HepG2 (cell line): ENCODE data around the gene NACC2. TPM values are rescaled to one million over a fixed set of nuclear protein-coding genes. Genes with fewer than 3 reads are reported as not detected.

Experiments used
- ATAC-seq: fragments of 200-7000 bp; cut with Tn5 transposase; 3 replicates; pipeline ENCODE4 v1.9.1; 2020; ENCODE audit warnings: mild to moderate bottlenecking, moderate library complexity
- BruUV-seq: library from RNA; stranded (reverse); fragments of 400-500 nt; replicated peaks from 2 replicates; lab custom pipeline; 2021; lab: Mats Ljungman, UMichigan
- CTCF ChIA-PET: fragments of 300-600 bp; formaldehyde crosslinking; extraction: SDS; loops from one replicate; lab custom pipeline; 2021; ENCODE audit warnings: low total read pairs, inconsistent platforms, low intra/inter-chr PET ratio; lab: Yijun Ruan, JAX
- POLR2A ChIA-PET: fragments of 350-600 bp; sonication (Branson Sonifier 250); formaldehyde crosslinking; loops from one replicate; lab custom pipeline; 2020; ENCODE audit warnings: antibody characterized with exemption, inconsistent platforms; lab: Yijun Ruan, JAX
- DNase-seq: peaks from one replicate; pipeline ENCODE4 v3.0.0-alpha.2; 2015; ENCODE audit warnings: low spot score
- FAIRE-seq: peaks from 3 replicates; lab custom pipeline; 2011; peaks lifted over from hg19 to GRCh38; lab: Jason Lieb, UNC
- H2AFZ ChIP-seq: one replicate; pipeline ENCODE4 v1.6.1; 2011; ENCODE audit warnings: low read length, inconsistent platforms
- H3K27ac ChIP-seq: fragments of 300-600 bp; 3 replicates; pipeline ENCODE4 v1.8.0; 2011; ENCODE audit warnings: mixed run types, mild to moderate bottlenecking, mixed read lengths, low read length, inconsistent platforms; ENCODE audit not compliant: insufficient read depth; ENCODE audit errors: extremely low read length
- H3K27me3 ChIP-seq, 2 experiments: fragments of 200-600 bp in 1 of 2; 2 replicates in 1 of 2; 3 replicates in 1 of 2; pipeline versions ENCODE4 v1.6.0 to v1.8.0; 2011; ENCODE audit warnings: low read length in 2 of 2, mild to moderate bottlenecking in 2 of 2, moderate library complexity in 2 of 2, inconsistent platforms in 1 of 2; ENCODE audit not compliant: insufficient read depth in 2 of 2, control insufficient read depth in 1 of 2
- H3K36me3 ChIP-seq, 2 experiments: fragments of 200-600 bp in 1 of 2; replicated peaks in 1 of 2; 2 replicates in 1 of 2; 3 replicates in 1 of 2; pipeline versions ENCODE4 v1.5.1 to v1.8.0; 2011; ENCODE audit warnings: low read length in 2 of 2, inconsistent platforms in 1 of 2; ENCODE audit not compliant: insufficient read depth in 2 of 2, control insufficient read depth in 1 of 2
- H3K4me1 ChIP-seq: 2 replicates; pipeline ENCODE4 v1.5.1; 2012; ENCODE audit warnings: low read length, inconsistent platforms; ENCODE audit not compliant: insufficient read depth
- H3K4me2 ChIP-seq: 2 replicates; pipeline ENCODE4 v1.6.0; 2011; ENCODE audit warnings: low read depth, low read length, inconsistent platforms
- H3K4me3 ChIP-seq, 3 experiments: fragments of 200-600 bp in 1 of 3; sonication (generic), shearing (Covaris generic) in 1 of 3; replicated peaks in 1 of 3; 2 replicates each; pipeline ENCODE4 v1.5.1; 2011 to 2016; ENCODE audit warnings: low read length in 3 of 3, inconsistent platforms in 2 of 3, low read depth in 2 of 3, mild to moderate bottlenecking in 2 of 3, control low read depth in 1 of 3, mixed read lengths in 1 of 3; ENCODE audit not compliant: insufficient read depth in 1 of 3
- H3K79me2 ChIP-seq: one replicate; pipeline ENCODE4 v1.6.1; 2011; ENCODE audit warnings: low read length, inconsistent platforms; ENCODE audit not compliant: insufficient read depth
- H3K9ac ChIP-seq: 2 replicates; pipeline ENCODE4 v1.6.0; 2011; ENCODE audit warnings: mild to moderate bottlenecking, low read depth, low read length, inconsistent platforms; ENCODE audit not compliant: insufficient read depth
- H3K9me3 ChIP-seq: 2 replicates; pipeline ENCODE4 v1.5.1; 2012; ENCODE audit warnings: mild to moderate bottlenecking, low read length
- H4K20me1 ChIP-seq: 2 replicates; pipeline ENCODE4 v1.6.0; 2011; ENCODE audit warnings: inconsistent platforms, mild to moderate bottlenecking, low read length, moderate library complexity; ENCODE audit not compliant: insufficient read depth
- CCAR2 ChIP-seq: fragments of 200-400 bp; formaldehyde crosslinking; optimal IDR thresholded peaks from 2 replicates; pipeline ENCODE3; 2018; ENCODE audit warnings: low read depth, mild to moderate bottlenecking, low read length, moderate library complexity
- E2F1 ChIP-seq: sonication (generic); formaldehyde crosslinking; IDR thresholded peaks from 2 replicates; pipeline ENCODE4 v1.5.0; 2020; ENCODE audit warnings: missing genetic modification reagents
- ELK4 ChIP-seq: sonication (generic); formaldehyde crosslinking; IDR thresholded peaks from 2 replicates; pipeline ENCODE4 v1.9.0; 2021; ENCODE audit warnings: missing genetic modification reagents, borderline replicate concordance
- MED13 ChIP-seq: sonication (generic); formaldehyde crosslinking; IDR thresholded peaks from 2 replicates; pipeline ENCODE4 v1.5.0; 2020; ENCODE audit warnings: missing genetic modification reagents
- SP5 ChIP-seq: IDR thresholded peaks from 2 replicates; pipeline ENCODE4 v1.6.1; 2016; ENCODE audit warnings: low read depth, borderline replicate concordance
- ZKSCAN1 ChIP-seq: fragments of 150-350 bp; IDR thresholded peaks from 2 replicates; pipeline ENCODE4 v1.6.1; 2014; ENCODE audit warnings: low read length
- ZNF121 ChIP-seq: sonication (generic); formaldehyde crosslinking; IDR thresholded peaks from 2 replicates; pipeline ENCODE4 v1.5.0; 2020; ENCODE audit warnings: mild to moderate bottlenecking, missing genetic modification reagents
- ZNF142 ChIP-seq: sonication (generic); formaldehyde crosslinking; IDR thresholded peaks from 2 replicates; pipeline ENCODE4 v1.4.0; 2020; ENCODE audit warnings: missing genetic modification reagents
- ZNF577 ChIP-seq: sonication (generic); formaldehyde crosslinking; IDR thresholded peaks from 2 replicates; pipeline ENCODE4 v1.4.0; 2020; ENCODE audit warnings: mild to moderate bottlenecking, low read depth, missing genetic modification reagents, borderline replicate concordance
- WGBS: methylation state at CpG from one replicate; pipeline ENCODE4 v1.1.6; 2017; ENCODE audit warnings: low lambda C conversion rate; 5-methylcytosine and 5-hydroxymethylcytosine counted together
- in situ Hi-C: cut with HindIII; loops from 2 replicates; pipeline ENCODE4 v1.10.0; 2017; ENCODE audit warnings: low pct_unique_long_range_greater_than_20kb; ENCODE audit not compliant: extremely low pct_ligation_motif_present
- intact Hi-C: fragments of 100-400 bp; cut with micrococcal nuclease; formaldehyde crosslinking; loops from one replicate; pipeline ENCODE4 v1.10.0; 2022; ENCODE audit not compliant: unreplicated experiment
- polyA plus RNA-seq, 8 experiments: library from polyadenylated mRNA; depleted of rRNA in 3 of 8; stranded (reverse) in 7 of 8; unstranded in 1 of 8; fragments of >200 nt; fragmentation: Illumina TruSeq in 4 of 8; extraction: Trizol in 4 of 8; gene quantifications; 2 replicates each; pipeline versions ENCODE4 v1.2.1 to v1.2.3, GENCODE V29; 2011 to 2016; ENCODE audit warnings: low read depth in 4 of 8, missing spikeins in 1 of 8, mixed read lengths in 1 of 8; ENCODE audit not compliant: insufficient read depth in 1 of 8
- total RNA-seq, 5 experiments: library from RNA; depleted of rRNA; stranded (reverse); fragments of >200 nt; fragmentation: Illumina TruSeq; extraction: Trizol; gene quantifications; 2 replicates each; pipeline ENCODE4 v1.2.3, GENCODE V29; 2016; ENCODE audit warnings: low read depth in 1 of 5

NACC2 gene
- total and polyA plus RNA-seq, 2 of the 13 experiments (the other 11 are each of a cell fraction or from before 2014, with no cell fraction given): 5.9 to 12.3 TPM

- TF ChIP-seq CCAR2: no peak
- no peak for TF ChIP-seq ZNF577 (CRISPR knock-in tag)
- TF ChIP-seq MED13 (CRISPR knock-in tag): no peak
- TF ChIP-seq ZNF121 (CRISPR knock-in tag): peak; percentile 68
- TF ChIP-seq, all 625 proteins: peak for 1
- no peak for FAIRE-seq
- no peak overlapping the region for H3K4me3 ChIP-seq
- ChIA-PET POLR2A (no interaction called here), CTCF (no interaction called here)
- no peak overlapping the region for H3K4me2 ChIP-seq
- H3K79me2 ChIP-seq: peaks cover 24% of the 10 kb centered on the region
- ATAC-seq: no peak
- H3K36me3 ChIP-seq: 0 out of 5 replicates have a peak, but pooled peaks cover 0 to 2% of the 10 kb centered on the region in 2 experiments
- H3K4me1 ChIP-seq: peaks cover 34% of the 10 kb centered on the region
- H3K27ac ChIP-seq: no peak overlapping the region
- intact Hi-C loops: no loop called here
- no peak for DNase-seq
- WGBS: 62% methylated on average over 8 of the region's 8 CpGs
- no peak overlapping the region for H2AFZ ChIP-seq
- in situ Hi-C loops: loop anchor here (10.0 kb wide), 1 partner anchor 141 kb away; no protein-coding TSS in a partner anchor
- BruUV-seq: no TSS peak
- peaks cover 6% of the 10 kb centered on the region for H4K20me1 ChIP-seq
- no peak overlapping the region for H3K9ac ChIP-seq
- peaks cover 7 to 26% of the 10 kb centered on the region in 2 experiments; a peak in 3 of 5 replicates for H3K27me3 ChIP-seq
- no peaks in the 10 kb centered on the region for H3K9me3 ChIP-seq
Observed at GRCh38 chr9:135963338-135963737, 131.8 kb downstream of the NACC2 start.

GRCh38 chr9:135962696-135963307, 132.3 kb downstream of the NACC2 start:
- FAIRE-seq (no peak), DNase-seq (no peak), ATAC-seq (no peak)
- H3K27ac ChIP-seq: no peak overlapping the region
- H3K9ac ChIP-seq: no peak overlapping the region
- BruUV-seq: no TSS peak
- H3K4me2 ChIP-seq: peak overlapping the region; percentile 97
- WGBS: 20% methylated on average over 11 of the region's 11 CpGs
- in situ Hi-C loops (loop anchor here (10.0 kb wide), 1 partner anchor 142 kb away; no protein-coding TSS in a partner anchor), intact Hi-C loops (no loop called here)
- H3K4me1 ChIP-seq: peaks cover 34% of the 10 kb centered on the region
- no peak overlapping the region for H2AFZ ChIP-seq
- 0 out of 5 replicates have a peak, but pooled peaks cover 0 to 2% of the 10 kb centered on the region in 2 experiments for H3K36me3 ChIP-seq
- H3K9me3 ChIP-seq: no peaks in the 10 kb centered on the region
- H3K79me2 ChIP-seq: peaks cover 26% of the 10 kb centered on the region
- H3K4me3 ChIP-seq: no peak overlapping the region
- peaks cover 7 to 25% of the 10 kb centered on the region in 2 experiments; a peak in 3 of 5 replicates for H3K27me3 ChIP-seq
- H4K20me1 ChIP-seq: peaks cover 3% of the 10 kb centered on the region
- ChIA-PET CTCF (no interaction called here), POLR2A (no interaction called here)
- no peak for TF ChIP-seq ELK4 (CRISPR knock-in tag)
- TF ChIP-seq ZNF142: no peak
- no peak for TF ChIP-seq E2F1 (CRISPR knock-in tag)
- no peak for TF ChIP-seq ZKSCAN1
- TF ChIP-seq SP5 (CRISPR knock-in tag): no peak
